Neural progenitor cell (in vitro differentiated cells): ENCODE data around the gene FNDC11. TPM values are rescaled to one million over a fixed set of nuclear protein-coding genes. Genes with fewer than 3 reads are reported as not detected.

ENCODE experiments used
- DNase-seq: peaks from one replicate; pipeline ENCODE4 v3.0.0-alpha.2; 2016; ENCODE audit warnings: low spot score
- H2AFZ ChIP-seq: fragments of 200-600 bp; sonication (generic); replicated peaks from 2 replicates; pipeline ENCODE4 v1.6.1; 2016; ENCODE audit warnings: antibody characterized with exemption
- H3F3A ChIP-seq: fragments of 200-600 bp; sonication (generic); 2 replicates; pipeline ENCODE4 v1.6.1; 2016; ENCODE audit warnings: antibody characterized with exemption, low read depth
- H3K27ac ChIP-seq: fragments of 200-600 bp; sonication (generic); 2 replicates; pipeline ENCODE4 v1.5.1; 2016; ENCODE audit warnings: mild to moderate bottlenecking
- H3K27me3 ChIP-seq: fragments of 200-600 bp; sonication (generic); 2 replicates; pipeline ENCODE4 v1.6.1; 2016; ENCODE audit warnings: mild to moderate bottlenecking, moderate library complexity
- H3K36me3 ChIP-seq: fragments of 200-600 bp; sonication (generic); 2 replicates; pipeline ENCODE4 v1.5.1; 2016
- H3K4me1 ChIP-seq: fragments of 200-600 bp; sonication (generic); 2 replicates; pipeline ENCODE4 v1.6.1; 2016; ENCODE audit warnings: mixed run types
- H3K4me2 ChIP-seq: fragments of 200-600 bp; sonication (generic); 2 replicates; pipeline ENCODE4 v1.6.1; 2016
- H3K4me3 ChIP-seq: fragments of 200-600 bp; sonication (generic); 2 replicates; pipeline ENCODE4 v1.5.1; 2016
- H3K79me2 ChIP-seq: fragments of 200-600 bp; sonication (generic); 2 replicates; pipeline ENCODE4 v1.6.1; 2016; ENCODE audit warnings: low read depth
- H3K9ac ChIP-seq: fragments of 200-600 bp; sonication (generic); 2 replicates; pipeline ENCODE4 v1.6.1; 2016
- H3K9me3 ChIP-seq: fragments of 200-600 bp; sonication (generic); 2 replicates; pipeline ENCODE4 v1.5.1; 2016; ENCODE audit warnings: low read depth
- H4K20me1 ChIP-seq: fragments of 200-600 bp; sonication (generic); 2 replicates; pipeline ENCODE4 v1.6.1; 2016; ENCODE audit warnings: low read depth
- H3K27ac Mint-ChIP-seq: 3 replicates; pipeline ENCODE4 v1.8.0; 2021; ENCODE audit warnings: mixed read lengths
- H3K27me3 Mint-ChIP-seq: 2 replicates; pipeline ENCODE4 v1.8.0; 2022; ENCODE audit warnings: low read depth, mild to moderate bottlenecking, inconsistent platforms, moderate library complexity, mixed read lengths; ENCODE audit not compliant: insufficient read depth
- H3K36me3 Mint-ChIP-seq: 3 replicates; pipeline ENCODE4 v1.8.0; 2021; ENCODE audit warnings: mixed read lengths
- H3K4me1 Mint-ChIP-seq: 3 replicates; pipeline ENCODE4 v1.8.0; 2021; ENCODE audit warnings: mixed read lengths
- H3K4me3 Mint-ChIP-seq: 3 replicates; pipeline ENCODE4 v1.8.0; 2021; ENCODE audit warnings: mild to moderate bottlenecking, moderate library complexity, mixed read lengths
- H3K9me3 Mint-ChIP-seq: 3 replicates; pipeline ENCODE4 v1.8.0; 2020; ENCODE audit warnings: mixed read lengths
- EZH2 ChIP-seq: fragments of 200-600 bp; sonication (generic); IDR thresholded peaks from 2 replicates; pipeline ENCODE4 v1.6.1; 2017; ENCODE audit warnings: antibody characterized with exemption, mild to moderate bottlenecking, moderate library complexity
- EZH2phosphoT487 ChIP-seq: fragments of 200-600 bp; sonication (generic); IDR thresholded peaks from 2 replicates; pipeline ENCODE4 v1.6.1; 2017; ENCODE audit warnings: antibody characterized with exemption
- total RNA-seq: library from RNA; depleted of rRNA; stranded (reverse); fragments of >200 nt; gene quantifications from 2 replicates; pipeline ENCODE4 v1.2.3, GENCODE V29; 2015; ENCODE audit warnings: low replicate concordance
- TF ChIP-seq, protein P1 (sequence below): fragments of 200-600 bp; sonication (generic); IDR thresholded peaks from 2 replicates; pipeline ENCODE4 v1.5.1; 2017; ENCODE audit warnings: antibody characterized with exemption, mild to moderate bottlenecking

Gene FNDC11
- total RNA-seq, 1 donor from 2014 or later: 0.39 TPM

DNA sequence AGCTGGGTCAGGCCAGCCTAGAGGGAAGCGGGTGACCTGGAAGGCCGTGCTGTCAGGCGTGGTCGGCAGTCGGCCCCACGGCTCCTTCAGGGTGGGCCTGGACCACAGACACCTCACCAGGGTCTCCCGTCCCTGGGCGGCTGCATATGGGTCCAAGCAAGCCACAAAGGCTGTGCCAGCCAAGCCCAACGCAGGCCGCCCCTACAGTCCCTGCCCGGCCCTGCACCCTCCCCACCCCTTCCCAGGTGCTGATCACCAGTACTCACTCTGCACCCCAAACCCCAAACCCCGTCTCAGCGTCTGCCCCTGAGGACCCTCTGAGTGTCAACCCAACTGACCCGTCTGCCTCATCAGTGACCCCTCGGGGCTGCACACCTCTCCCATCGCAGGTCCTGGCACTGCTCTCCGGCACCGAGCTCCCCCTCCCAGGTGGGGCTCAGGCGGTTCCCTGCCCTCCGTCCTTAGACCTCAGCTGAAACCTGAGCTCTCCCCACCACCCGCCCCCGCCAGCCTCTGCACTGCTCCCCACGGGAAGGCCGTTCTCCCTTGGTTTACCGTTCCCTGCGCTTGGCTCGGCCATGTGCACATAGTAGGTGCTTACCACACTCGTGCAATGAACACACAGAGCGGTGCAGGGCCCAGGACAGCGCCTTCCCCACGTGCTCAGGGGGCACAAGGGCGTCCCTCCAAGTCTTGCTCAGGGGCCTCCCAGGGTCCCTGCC lies 34.9 kb upstream of the FNDC11 start:
- peak overlapping the region; percentile 87 for H3K4me3 Mint-ChIP-seq
- Histone ChIP-seq H3K79me2 (peaks cover 23% of the 10 kb centered on the region), H3K4me3 (peak overlapping the region; percentile 74), H3K27me3 (peaks cover 19% of the 10 kb centered on the region), H3K36me3 (no peaks in the 10 kb centered on the region), H3K27ac (no peak overlapping the region), H2AFZ (peak overlapping the region; percentile 89), H3K4me1 (peaks cover 19% of the 10 kb centered on the region), H3K4me2 (peak overlapping the region; percentile 99), H3K9me3 (no peaks in the 10 kb centered on the region), H3F3A (peaks cover 21% of the 10 kb centered on the region), H4K20me1 (peaks cover 33% of the 10 kb centered on the region), H3K9ac (no peak overlapping the region)
- DNase-seq: no peak
- H3K27ac Mint-ChIP-seq: no peak overlapping the region
- peaks cover 10% of the 10 kb centered on the region for H3K4me1 Mint-ChIP-seq
- TF ChIP-seq EZH2phosphoT487 (no peak), EZH2 (no peak)
- TF ChIP-seq, protein P1, sequence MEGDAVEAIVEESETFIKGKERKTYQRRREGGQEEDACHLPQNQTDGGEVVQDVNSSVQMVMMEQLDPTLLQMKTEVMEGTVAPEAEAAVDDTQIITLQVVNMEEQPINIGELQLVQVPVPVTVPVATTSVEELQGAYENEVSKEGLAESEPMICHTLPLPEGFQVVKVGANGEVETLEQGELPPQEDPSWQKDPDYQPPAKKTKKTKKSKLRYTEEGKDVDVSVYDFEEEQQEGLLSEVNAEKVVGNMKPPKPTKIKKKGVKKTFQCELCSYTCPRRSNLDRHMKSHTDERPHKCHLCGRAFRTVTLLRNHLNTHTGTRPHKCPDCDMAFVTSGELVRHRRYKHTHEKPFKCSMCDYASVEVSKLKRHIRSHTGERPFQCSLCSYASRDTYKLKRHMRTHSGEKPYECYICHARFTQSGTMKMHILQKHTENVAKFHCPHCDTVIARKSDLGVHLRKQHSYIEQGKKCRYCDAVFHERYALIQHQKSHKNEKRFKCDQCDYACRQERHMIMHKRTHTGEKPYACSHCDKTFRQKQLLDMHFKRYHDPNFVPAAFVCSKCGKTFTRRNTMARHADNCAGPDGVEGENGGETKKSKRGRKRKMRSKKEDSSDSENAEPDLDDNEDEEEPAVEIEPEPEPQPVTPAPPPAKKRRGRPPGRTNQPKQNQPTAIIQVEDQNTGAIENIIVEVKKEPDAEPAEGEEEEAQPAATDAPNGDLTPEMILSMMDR: no peak
- peaks cover 4% of the 10 kb centered on the region for H3K27me3 Mint-ChIP-seq
- H3K9me3 Mint-ChIP-seq: no peaks in the 10 kb centered on the region
- peaks cover 11% of the 10 kb centered on the region for H3K36me3 Mint-ChIP-seq

DNA sequence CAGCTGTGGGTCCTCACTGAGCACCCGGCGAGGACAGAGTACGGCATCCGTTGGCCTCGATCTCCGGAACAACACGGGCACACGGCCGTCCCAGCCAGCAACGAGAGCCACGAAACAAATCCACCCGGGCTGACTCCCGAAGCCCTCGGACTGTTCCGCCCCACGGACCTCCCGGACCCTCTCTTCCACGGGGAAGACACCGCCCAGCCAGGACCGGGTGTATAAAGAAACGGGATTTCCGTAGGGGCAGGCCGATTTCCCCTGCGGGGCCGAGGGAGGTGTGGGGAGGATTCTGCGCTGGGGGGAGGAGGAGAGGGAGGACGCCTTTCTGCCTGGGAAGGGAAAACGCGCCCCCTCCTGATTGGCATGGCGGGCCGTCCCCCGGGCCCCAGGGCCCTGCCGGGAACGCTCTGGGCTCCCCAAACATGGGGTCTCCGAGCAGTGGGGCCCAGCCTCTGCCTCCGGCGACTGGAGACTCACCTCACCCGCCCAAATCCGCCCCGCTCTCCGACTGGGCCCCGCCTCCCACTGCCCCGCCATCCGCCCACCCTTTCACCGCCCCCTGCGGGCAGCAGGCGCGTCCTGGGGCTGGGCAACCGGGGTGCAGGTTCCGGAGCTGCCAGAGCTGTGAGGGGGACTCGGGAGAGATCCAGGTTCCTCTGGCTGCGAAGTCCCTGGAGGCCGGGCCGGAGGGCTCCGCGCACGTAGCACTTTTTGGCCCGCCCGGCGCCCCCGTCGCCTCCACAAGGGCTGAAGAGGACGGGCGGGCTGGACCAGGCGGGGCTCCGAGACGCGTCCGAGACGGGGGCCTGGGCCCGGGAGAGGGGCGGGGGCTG lies 34.1 kb upstream of the FNDC11 start:
- Histone ChIP-seq H3K4me2 (peak overlapping the region; percentile 99), H3F3A (peaks cover 28% of the 10 kb centered on the region), H3K9ac (peak overlapping the region; percentile 56), H3K27me3 (peaks cover 19% of the 10 kb centered on the region), H3K4me3 (peak overlapping the region; percentile 74), H3K9me3 (no peaks in the 10 kb centered on the region), H2AFZ (peak overlapping the region; percentile 89), H3K4me1 (peaks cover 19% of the 10 kb centered on the region), H3K79me2 (peaks cover 23% of the 10 kb centered on the region), H3K36me3 (no peaks in the 10 kb centered on the region), H3K27ac (peak overlapping the region; percentile 97), H4K20me1 (peaks cover 33% of the 10 kb centered on the region)
- no peak for TF ChIP-seq EZH2phosphoT487
- TF ChIP-seq EZH2: peak; percentile 56
- TF ChIP-seq, protein P1: peak; percentile 31
- no peak overlapping the region for H3K27ac Mint-ChIP-seq
- H3K4me1 Mint-ChIP-seq: peaks cover 12% of the 10 kb centered on the region
- H3K9me3 Mint-ChIP-seq: no peaks in the 10 kb centered on the region
- H3K27me3 Mint-ChIP-seq: peaks cover 4% of the 10 kb centered on the region
- peak overlapping the region; percentile 87 for H3K4me3 Mint-ChIP-seq
- peaks cover 11% of the 10 kb centered on the region for H3K36me3 Mint-ChIP-seq
- peak; percentile 84 for DNase-seq

DNA sequence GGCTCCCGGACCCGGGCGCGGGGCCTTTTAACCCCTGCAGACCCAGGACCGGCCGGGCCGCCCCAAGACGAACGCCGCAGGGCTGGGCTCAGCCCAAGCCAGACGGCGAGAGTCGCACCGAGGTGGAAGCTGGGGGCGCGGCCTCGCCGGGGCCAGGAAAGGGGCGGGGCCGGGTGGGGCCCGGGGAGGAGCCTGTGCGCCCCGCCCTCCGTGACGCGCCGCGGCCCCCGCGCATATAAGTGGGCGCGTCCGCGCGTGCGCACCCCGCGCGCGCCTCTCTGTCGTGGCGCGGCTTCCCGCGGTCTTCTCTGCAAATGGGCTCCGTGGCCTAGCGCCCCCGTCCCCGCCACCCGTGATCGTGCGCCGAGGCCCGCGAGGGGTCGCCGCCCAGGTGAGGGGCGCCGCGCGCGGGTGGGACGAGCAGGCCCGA lies 33.4 kb upstream of the FNDC11 start, which contains the start of gene PPDPF:
TSS of gene PPDPF (plus strand) at position 262 of the 430 bp plus-strand sequence. CDS start 544 bp downstream, outside the sequence.
- no peak within 1 kb of the TSS for H3K27ac Mint-ChIP-seq
- H3K9me3 ChIP-seq: no peaks in the 10 kb centered on the region
- H3K9me3 Mint-ChIP-seq: no peaks in the 10 kb centered on the region
- H3K36me3 ChIP-seq: no peaks in the 10 kb centered on the region
- H3F3A ChIP-seq: peaks cover 32% of the 10 kb centered on the region
- peak within 1 kb of the TSS; percentile 74 for H3K4me3 ChIP-seq
- H3K4me1 ChIP-seq: peaks cover 19% of the 10 kb centered on the region
- peak within 1 kb of the TSS; percentile 99 for H3K4me2 ChIP-seq
- peak within 1 kb of the TSS; percentile 97 for H3K27ac ChIP-seq
- H3K27me3 ChIP-seq: peaks cover 19% of the 10 kb centered on the region
- peaks cover 11% of the 10 kb centered on the region for H3K36me3 Mint-ChIP-seq
- no peak for TF ChIP-seq EZH2phosphoT487
- peak; percentile 9 for TF ChIP-seq EZH2
- TF ChIP-seq, protein P1: no peak
- H3K9ac ChIP-seq: peak within 1 kb of the TSS; percentile 96
- peaks cover 13% of the 10 kb centered on the region for H3K4me1 Mint-ChIP-seq
- peak within 1 kb of the TSS; percentile 94 for H3K4me3 Mint-ChIP-seq
- H3K79me2 ChIP-seq: peaks cover 23% of the 10 kb centered on the region
- peak; percentile 93 for DNase-seq
- H4K20me1 ChIP-seq: peaks cover 36% of the 10 kb centered on the region
- peaks cover 4% of the 10 kb centered on the region for H3K27me3 Mint-ChIP-seq
- peak within 1 kb of the TSS; percentile 89 for H2AFZ ChIP-seq
